RCC 7860 (cell line): Measurements from ENCODE around the gene UBAC2.
A peak's percentile ranks its signal among the peaks of the same experiment; 100 is the strongest.
"Not testable (repeated sequence)": the region's sequence is repeated elsewhere in the genome, so short reads cannot be mapped to it uniquely, and the experiment has no call there.

Experiments
- DNase-seq: peaks from one replicate; pipeline ENCODE4 v3.0.0-alpha.2; 2015; ENCODE audit warnings: low spot score
- FAIRE-seq: peaks from 2 replicates; lab custom pipeline; 2012; peaks lifted over from hg19 to GRCh38; lab: Jason Lieb, UNC

The UBAC2 gene

DNA sequence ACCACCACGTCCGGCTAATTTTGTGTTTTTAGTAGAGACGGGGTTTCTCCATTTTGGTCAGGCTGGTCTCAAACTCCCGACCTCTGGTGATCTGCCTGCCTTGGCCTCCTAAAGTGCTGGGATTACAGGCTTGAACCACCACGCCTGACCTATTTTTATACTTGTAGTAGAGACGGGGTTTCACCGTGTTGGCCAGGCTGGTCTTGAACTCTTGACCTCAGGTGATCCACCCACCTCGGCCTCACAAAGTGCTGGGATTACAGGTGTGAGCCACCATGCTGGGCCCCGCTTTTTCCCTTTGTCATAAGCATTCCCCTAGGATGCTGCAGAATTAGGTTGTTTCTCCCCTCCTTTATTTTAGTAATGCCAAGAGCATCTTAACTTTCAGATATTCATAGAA is 10.0 kb downstream of the UBAC2 start:
- not testable (repeated sequence) for FAIRE-seq, DNase-seq

GRCh38 chr13:99211421-99212035 is 10.9 kb downstream of the UBAC2 start:
- DNase-seq (no peak), FAIRE-seq (no peak)

DNA sequence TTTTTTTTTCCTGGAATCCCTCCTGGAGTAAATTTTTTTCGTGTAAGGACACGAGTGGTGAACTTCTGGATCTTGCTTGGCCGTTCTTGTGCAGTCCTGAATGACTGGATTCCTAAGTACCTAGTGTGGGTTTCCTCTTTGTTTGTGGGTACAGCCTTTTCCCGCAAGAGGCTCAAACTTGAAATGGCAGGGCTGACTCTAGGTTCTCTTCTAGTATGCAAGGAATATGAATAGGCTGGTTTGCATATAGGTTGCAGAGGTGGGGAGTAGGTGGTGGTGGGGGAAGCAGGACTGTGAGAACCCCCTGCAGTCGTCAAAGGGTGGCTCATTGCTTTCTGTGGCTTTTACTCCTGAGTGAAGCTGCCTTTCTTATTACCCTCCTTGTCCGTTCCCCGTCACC is 13.6 kb downstream of the UBAC2 start:
- no peak for DNase-seq
- no peak for FAIRE-seq

DNA sequence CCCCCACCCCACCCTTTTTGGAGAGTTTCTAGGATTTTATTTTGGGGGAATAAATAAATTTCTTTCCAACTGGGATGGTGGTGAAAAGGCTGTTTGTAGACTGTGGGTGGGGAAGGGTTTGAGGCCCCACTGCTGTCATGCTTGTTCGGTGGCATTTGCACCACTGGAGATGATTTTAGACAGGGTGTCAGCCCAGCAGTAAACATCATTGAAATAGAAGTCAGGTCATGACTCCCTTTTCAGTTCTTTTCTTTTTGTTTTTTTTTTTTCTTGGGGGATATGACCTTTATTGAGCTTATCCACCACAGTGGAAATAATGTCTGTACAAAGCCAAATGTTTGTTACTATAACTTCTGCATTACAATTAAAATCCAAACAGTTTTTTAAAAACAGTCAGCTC is 14.1 kb downstream of the UBAC2 start:
- FAIRE-seq, result no peak
- no peak for DNase-seq

DNA sequence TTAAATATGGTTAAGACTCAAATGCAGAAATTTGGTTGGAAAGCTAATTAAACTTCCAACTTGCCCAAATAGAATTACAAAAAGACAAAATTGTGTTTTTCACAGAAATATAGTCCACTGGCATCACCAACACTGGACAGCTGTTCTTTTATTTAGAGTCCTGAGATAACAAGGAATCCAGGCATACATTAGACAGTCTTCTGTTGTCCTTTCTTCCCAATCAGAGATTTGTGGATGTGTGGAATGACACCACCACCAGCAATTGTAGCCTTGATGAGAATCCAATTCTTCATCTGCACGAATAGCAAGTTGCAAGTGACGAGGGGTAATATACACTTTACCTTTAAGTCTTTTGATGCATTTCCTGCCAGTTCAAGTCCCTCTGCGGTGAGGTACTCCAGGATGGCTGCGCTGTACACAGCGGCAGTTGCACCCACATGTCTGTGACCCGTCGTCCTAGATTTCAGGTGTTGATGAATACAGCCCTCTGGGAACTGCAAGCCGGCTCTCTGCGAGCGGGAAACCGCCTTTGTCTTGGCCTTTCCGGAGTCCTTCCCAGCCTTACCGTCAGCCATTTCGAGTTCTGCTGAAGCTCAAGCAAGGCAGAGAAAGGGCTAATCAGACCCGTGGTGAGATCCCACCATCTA is 14.7 kb downstream of the UBAC2 start:
- DNase-seq, result no peak
- FAIRE-seq, result no peak

- DNase-seq, result no peak
- no peak for FAIRE-seq
Measured at GRCh38 chr13:99217461-99218110, 16.9 kb downstream of the UBAC2 start.

DNA sequence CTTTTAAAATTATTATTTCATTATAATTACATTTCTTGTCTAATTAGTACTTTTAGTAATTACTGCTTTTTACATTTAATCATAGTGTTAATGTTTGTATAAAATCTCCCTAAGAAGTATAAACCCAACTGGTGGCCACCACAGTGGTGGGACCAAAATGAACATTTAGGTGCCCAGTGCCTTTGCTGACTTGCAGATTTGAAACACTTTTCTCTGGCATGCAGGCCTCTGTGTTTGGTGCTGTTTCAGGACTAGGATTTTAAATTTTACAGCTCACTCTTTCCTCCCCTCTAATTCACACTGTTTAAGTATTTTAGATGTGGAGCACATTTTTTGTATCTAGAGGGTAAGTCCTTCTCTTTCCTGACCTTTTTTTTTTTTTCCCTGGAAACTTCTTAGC is 17.5 kb downstream of the UBAC2 start:
- FAIRE-seq, result no peak

GRCh38 chr13:99218545-99218944 is 17.9 kb downstream of the UBAC2 start:
- no peak for DNase-seq
- FAIRE-seq, result no peak

More for the DNA sequence above, 17.5 kb downstream of the UBAC2 start:
- no peak for DNase-seq

DNA sequence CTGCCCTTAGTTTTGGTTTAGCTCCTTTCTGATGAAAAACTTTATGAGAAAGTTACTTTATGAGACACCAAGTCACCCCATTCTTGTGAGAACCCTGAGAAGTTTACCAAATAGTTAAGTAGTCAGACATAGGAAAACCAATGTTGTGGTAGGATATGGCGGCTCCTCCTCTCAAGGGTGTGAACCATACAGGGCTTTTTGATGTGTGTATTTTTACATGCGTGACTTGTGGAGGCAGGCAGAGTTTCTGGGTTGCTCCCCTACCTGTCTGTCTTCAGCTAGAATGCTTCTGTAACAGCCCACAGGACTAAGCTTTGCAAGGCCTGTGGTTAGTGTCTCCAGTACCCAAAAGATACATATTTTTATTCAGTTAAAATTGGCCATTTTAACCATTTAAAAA is 18.3 kb downstream of the UBAC2 start:
- DNase-seq, result no peak
- no peak for FAIRE-seq

DNA sequence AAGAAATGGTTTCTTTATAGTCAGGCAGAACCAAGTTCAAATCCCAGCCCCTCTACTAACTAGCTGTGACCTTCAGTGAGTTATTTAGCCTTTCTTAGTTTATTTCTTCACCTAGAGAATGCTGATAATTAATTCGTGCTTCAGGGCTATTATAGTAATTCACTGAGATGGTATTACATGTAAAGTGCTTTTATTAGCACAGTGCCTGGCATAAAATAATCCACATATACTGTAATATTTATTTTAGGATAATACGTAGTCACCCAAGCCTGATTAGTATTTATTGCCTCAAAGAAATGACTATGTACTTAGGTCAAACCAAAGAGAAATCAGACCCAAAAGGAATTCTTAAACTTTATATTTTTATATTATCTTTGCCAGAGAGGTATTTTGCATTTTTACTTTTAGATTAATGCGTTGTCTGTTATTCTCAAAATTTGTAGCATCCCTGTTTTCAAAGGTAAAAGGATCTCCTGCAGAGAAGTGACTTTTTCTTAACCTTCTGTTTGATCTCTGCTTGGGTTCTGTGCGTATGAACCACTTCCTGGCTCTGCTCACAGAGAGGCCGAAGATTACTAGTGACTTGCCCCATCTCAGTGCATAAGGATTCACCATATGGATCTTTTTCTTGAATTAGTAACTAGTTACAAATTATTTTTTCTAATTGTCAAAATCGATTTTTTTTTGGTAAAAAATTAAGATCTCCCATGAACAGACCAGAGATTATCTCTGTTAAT is 19.7 kb downstream of the UBAC2 start:
- FAIRE-seq (no peak), DNase-seq (no peak)

GRCh38 chr13:99221567-99222239 is 21.0 kb downstream of the UBAC2 start:
- DNase-seq, result no peak
- no peak for FAIRE-seq

- no peak for FAIRE-seq
Measured at GRCh38 chr13:99223587-99223986, 22.9 kb downstream of the UBAC2 start.

DNA sequence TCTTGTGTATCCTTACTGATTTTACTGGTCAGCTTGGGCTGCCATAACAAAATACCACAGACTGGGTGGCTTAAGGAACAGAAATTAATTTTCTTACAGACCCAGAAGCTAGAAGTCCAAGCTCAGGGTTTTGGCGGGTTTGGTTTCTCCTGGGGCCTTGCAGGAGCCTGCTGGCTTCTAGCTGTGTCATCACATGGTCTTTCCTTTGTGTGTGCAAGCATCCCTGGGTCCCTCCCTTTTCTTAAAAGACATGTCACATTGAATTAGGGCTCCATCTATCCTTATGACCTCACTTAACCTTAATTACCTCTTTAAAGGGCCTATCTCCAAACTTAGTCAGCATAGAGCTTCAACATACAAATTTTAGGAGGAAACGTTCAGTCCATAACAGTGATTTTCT is 23.4 kb downstream of the UBAC2 start:
- FAIRE-seq (no peak), DNase-seq (no peak)

More at GRCh38 chr13:99223587-99223986, 22.9 kb downstream of the UBAC2 start:
- no peak for DNase-seq

- FAIRE-seq, result no peak
Measured at GRCh38 chr13:99225078-99225477, 24.4 kb downstream of the UBAC2 start.

GRCh38 chr13:99226513-99226912 is 25.9 kb downstream of the UBAC2 start:
- no peak for FAIRE-seq
- no peak for DNase-seq

More at GRCh38 chr13:99225078-99225477, 24.4 kb downstream of the UBAC2 start:
- DNase-seq, result no peak

GRCh38 chr13:99227331-99227900 is 26.8 kb downstream of the UBAC2 start:
- FAIRE-seq (no peak), DNase-seq (no peak)

GRCh38 chr13:99227909-99228688 is 27.4 kb downstream of the UBAC2 start:
- FAIRE-seq, result no peak
- no peak for DNase-seq

- DNase-seq (peak; percentile 45), FAIRE-seq (no peak)
Measured at GRCh38 chr13:99228737-99229691, 28.4 kb downstream of the UBAC2 start.

DNA sequence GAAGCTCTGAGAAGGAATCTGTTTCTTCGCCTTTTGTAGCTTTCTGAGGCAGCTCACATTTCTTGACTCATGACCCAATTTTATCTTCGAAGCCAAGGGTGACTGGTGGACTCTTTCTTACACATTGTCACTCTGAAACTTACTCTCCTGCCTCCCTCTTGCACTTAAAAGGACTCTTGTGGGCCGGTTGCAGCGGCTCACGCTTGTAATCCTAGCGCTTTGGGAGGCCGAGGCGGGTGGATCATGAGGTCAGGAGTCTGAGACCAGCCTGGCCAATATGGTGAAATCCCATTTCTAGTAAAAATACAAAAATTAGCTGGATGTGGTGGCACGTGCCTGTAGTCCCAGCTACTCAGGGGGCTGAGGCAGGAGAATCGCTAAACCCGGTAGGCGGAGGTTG is 29.9 kb downstream of the UBAC2 start:
- not testable (repeated sequence) for DNase-seq, FAIRE-seq
